ENCODE data around the gene BDKRB2.

Gene BDKRB2

GRCh38 chr14:96204151-96205058, at the start of gene BDKRB2:
Gene BDKRB2 (plus strand): TSS chr14:96204839. CDS start chr14:96237108, 32,269 bp downstream.
- peak within 1 kb of the TSS in 19 of 21 experiments; percentile 18 to 90 (median 77) for H3K27ac ChIP-seq

GRCh38 chr14:96154900-96155299, 49.7 kb upstream of the BDKRB2 start:
- Histone ChIP-seq H3K4me3 (no peak overlapping the region), H3K27ac (no peak overlapping the region)

More at GRCh38 chr14:96204151-96205058, at the start of gene BDKRB2:
- H3K4me3 ChIP-seq: peak within 1 kb of the TSS; percentile 33 to 49 (median 46)

GRCh38 chr14:96156804-96157760, 47.6 kb upstream of the BDKRB2 start:
- H3K27ac ChIP-seq: no peak overlapping the region
- H3K4me3 ChIP-seq: no peak overlapping the region

GRCh38 chr14:96158735-96159134, 45.9 kb upstream of the BDKRB2 start:
- no peak overlapping the region for H3K4me3 ChIP-seq
- H3K27ac ChIP-seq: no peak overlapping the region

GRCh38 chr14:96160076-96160912, 44.3 kb upstream of the BDKRB2 start:
- H3K27ac ChIP-seq: no peak overlapping the region
- H3K4me3 ChIP-seq: no peak overlapping the region

GRCh38 chr14:96160913-96161310, 43.7 kb upstream of the BDKRB2 start:
- Histone ChIP-seq H3K27ac (no peak overlapping the region), H3K4me3 (no peak overlapping the region)

GRCh38 chr14:96161636-96162035, 43.0 kb upstream of the BDKRB2 start:
- no peak overlapping the region for H3K4me3 ChIP-seq
- no peak overlapping the region for H3K27ac ChIP-seq

GRCh38 chr14:96162265-96162664, 42.4 kb upstream of the BDKRB2 start:
- no peak overlapping the region for H3K27ac ChIP-seq
- no peak overlapping the region for H3K4me3 ChIP-seq

- no peak overlapping the region for H3K27ac ChIP-seq
Observed at GRCh38 chr14:96162741-96163140, 41.9 kb upstream of the BDKRB2 start.

GRCh38 chr14:96164861-96165490, 39.7 kb upstream of the BDKRB2 start:
- Histone ChIP-seq H3K27ac (no peak overlapping the region), H3K4me3 (no peak overlapping the region)

More at GRCh38 chr14:96162741-96163140, 41.9 kb upstream of the BDKRB2 start:
- no peak overlapping the region for H3K4me3 ChIP-seq

- H3K27ac ChIP-seq: no peak overlapping the region
- H3K4me3 ChIP-seq: no peak overlapping the region
Observed at GRCh38 chr14:96165493-96166436, 38.9 kb upstream of the BDKRB2 start.

GRCh38 chr14:96166461-96167223, 38.0 kb upstream of the BDKRB2 start:
- H3K4me3 ChIP-seq: no peak overlapping the region
- H3K27ac ChIP-seq: peak overlapping the region in 3 of 21 experiments; percentile 6 to 62 (median 32)

GRCh38 chr14:96167224-96168148, 37.2 kb upstream of the BDKRB2 start:
- Histone ChIP-seq H3K4me3 (no peak overlapping the region), H3K27ac (peak overlapping the region in 4 of 21 experiments; percentile 6 to 62 (median 30))

- H3K4me3 ChIP-seq: no peak overlapping the region
- no peak overlapping the region for H3K27ac ChIP-seq
Observed at GRCh38 chr14:96168581-96168980, 36.1 kb upstream of the BDKRB2 start.

GRCh38 chr14:96170961-96171592, 33.6 kb upstream of the BDKRB2 start:
- H3K27ac ChIP-seq: no peak overlapping the region
- H3K4me3 ChIP-seq: no peak overlapping the region

Data from skin epidermis (tissue), 12 donors.